HG03066 (cell line): ENCODE data around the gene FLT3.
"Not testable (repeated sequence)": the region's sequence is repeated elsewhere in the genome, so short reads cannot be mapped to it uniquely, and the experiment has no call there.

Experiments used
- ATAC-seq: cut with Tn5 transposase; IDR thresholded peaks from one replicate; pipeline ENCODE4 v1.9.1; 2021; ENCODE audit warnings: low read depth; ENCODE audit not compliant: unreplicated experiment

The FLT3 gene

DNA sequence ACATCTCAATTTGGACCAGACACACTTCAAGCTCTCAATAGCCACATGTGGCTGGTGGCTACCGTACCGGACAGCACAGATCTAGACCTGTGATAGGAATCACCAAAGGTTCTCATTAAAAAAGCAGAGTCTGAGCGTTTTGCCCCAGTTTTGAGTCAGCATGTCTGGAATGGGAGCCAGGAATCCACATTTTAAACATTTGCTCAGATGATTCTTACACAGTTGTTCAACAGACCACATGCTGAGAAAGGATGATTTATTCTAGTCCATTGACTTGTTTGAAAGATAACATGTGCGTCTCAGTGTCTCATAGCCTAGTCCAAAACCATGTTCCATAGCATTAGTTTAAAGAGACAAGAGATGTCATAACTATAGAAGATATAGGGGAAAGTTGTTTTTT is 53.4 kb downstream of the FLT3 start:
- no peak for ATAC-seq

DNA sequence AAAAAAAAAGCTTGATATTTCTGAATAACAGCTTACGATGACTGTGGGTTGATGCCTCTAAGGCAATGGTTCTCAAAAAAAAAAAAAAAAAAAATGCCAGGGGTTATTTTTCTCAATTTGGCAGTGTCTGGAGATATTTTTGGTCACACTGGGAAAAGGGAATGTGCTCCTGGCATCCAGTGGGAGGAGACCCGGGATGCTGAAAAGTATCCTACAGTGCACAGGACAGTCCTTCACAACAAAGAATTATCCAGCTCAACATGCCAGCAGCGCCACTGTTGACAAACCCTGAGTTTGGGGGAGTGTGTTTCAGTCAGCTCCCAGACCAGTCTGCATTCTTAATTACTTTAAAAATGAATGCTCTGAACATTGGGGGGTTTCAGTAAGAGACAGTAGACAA is 54.5 kb downstream of the FLT3 start:
- ATAC-seq = no peak

DNA sequence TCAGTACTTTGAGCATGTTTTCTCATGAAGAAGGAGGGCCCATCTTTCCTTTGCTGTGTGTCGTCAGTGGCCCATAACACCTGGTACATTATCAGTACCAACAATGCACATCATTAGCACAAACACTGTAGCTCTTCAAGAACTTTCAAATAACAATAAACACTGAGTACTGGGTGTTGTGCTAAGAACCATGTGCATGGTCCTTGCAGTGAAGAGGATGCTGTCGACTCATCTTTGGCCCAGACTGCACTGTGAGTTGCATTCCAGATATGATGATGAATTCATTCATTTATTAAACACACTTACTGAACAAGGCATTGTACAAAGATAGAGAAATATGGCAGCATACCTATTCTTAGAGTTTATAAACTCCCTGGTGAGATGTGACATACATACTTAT is 55.8 kb downstream of the FLT3 start:
- no peak for ATAC-seq

DNA sequence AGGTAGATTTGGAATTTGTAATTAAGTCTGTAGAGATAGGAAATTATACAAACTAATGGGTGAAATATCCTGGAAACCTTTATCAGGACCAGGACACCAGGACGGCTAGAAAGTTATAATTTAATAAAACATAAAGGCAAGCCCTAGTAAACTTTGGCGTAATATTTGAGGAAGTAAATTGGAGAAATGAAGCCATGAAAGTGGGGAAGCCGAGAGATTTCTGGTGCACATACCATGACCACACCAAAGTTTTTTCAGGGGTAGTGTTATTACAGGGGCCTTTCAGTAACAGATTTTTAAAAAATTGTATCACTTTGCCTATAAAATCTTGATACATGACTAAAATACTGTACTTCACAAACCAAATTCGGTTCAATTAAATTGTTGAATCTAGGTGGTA is 57.2 kb downstream of the FLT3 start:
- ATAC-seq = no peak

DNA sequence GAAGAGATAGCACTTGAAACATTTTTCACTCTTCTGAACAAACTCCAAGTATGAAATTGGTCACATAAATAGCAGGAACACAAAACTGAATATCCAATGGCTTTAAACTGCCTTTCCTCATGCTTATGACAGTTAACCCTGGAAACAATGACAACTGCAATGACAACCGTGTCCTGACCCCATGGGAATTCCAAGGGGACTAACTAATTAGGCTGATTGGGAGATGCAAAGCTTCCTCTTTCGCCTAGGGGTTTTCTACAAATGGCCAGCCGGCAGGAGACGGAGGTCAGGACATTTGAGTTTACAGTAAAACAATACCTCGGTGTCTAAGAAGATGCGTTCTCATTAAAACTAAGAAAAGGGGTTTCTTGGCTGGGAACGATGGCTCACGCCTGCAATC is 58.9 kb downstream of the FLT3 start:
- ATAC-seq = no peak

DNA sequence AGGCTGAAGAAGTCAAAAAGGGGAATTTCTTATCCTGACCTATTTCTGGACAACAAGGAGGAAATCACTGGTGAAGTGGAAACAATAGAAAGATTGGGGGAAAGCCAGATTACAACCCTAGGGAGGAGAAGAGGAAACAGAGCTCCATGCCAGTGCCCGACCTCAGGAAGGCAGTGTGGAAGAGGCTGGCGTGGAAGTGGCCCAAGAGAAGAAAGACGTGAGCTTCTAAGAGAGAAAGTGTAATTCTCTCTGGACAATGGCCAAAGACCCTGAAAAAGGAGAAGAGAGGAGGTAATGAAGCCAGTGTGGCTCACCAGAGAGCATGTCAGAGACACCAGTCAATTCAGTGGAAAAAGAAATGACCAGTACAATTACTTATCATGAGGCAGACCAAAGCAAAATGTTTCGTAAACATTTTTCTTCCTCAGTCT is 59.3 kb downstream of the FLT3 start:
- ATAC-seq = no peak

DNA sequence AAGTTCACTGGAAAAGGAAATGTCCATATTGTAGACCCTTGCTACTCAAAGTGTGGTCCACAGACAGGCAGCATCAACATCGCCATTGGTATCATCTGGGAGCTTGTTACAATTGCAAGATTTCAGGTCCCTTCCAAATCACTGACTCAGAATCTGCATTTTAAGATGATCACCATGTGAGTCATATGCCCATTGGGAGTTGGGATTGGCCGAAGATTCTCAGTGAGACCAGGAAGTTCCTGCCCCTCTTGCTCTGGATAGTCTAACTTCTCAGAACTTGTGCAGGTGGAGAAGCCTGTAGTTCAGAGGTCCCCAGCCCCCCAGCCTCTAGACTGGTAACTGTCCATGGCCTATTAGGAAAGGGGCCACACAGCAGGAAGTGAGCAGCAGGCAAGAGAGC is 63.0 kb downstream of the FLT3 start:
- ATAC-seq = no peak

DNA sequence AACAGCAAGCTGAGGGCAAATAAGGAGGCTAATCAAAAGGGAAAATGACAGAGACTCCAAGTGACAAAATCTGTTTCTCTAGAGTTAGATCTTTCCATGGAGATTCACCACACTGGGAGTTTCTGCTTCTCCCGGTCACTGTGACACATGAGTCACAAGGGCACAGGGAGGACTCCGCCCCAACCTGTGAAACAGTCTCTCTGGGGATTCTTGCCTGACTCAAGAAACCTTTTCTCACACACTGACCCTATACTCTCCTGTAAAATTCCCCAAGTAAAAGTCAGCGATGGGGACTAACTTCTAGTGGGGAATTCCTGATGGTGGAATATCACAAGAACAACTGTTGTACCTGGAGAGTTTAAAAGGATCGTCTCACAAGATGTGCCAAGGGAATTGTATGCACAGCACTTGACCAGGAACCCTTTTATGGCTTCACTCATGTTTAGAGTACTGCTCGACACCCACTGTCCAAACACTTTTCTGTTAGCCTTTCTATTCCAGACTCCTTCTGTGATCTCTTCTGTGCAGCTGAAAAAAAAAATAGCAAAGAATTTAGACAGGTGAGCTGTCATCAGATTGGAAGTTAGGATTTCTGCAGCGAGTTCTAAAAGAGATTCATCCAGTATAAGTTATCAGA is 65.1 kb downstream of the FLT3 start:
- no peak for ATAC-seq

DNA sequence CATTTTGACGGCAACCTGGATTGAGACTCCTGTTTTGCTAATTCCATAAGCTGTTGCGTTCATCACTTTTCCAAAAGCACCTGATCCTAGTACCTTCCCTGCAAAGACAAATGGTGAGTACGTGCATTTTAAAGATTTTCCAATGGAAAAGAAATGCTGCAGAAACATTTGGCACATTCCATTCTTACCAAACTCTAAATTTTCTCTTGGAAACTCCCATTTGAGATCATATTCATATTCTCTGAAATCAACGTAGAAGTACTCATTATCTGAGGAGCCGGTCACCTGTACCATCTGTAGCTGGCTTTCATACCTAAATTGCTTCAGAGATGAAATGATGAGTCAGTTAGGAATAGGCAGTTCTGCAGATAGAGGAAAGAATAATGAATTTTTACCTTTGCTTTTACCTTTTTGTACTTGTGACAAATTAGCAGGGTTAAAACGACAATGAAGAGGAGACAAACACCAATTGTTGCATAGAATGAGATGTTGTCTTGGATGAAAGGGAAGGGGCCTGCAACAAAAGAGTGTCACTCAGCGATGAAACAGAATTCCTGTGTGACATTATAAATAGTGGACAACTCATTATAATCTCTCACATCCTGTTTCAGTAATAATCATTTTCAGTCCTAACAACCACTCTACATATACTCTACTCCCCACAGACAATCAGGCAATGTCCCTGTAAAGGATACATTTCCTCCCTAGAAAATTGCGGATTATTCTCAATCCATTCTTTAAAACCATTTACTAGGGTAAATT is 66.3 kb downstream of the FLT3 start:
- ATAC-seq = no peak

DNA sequence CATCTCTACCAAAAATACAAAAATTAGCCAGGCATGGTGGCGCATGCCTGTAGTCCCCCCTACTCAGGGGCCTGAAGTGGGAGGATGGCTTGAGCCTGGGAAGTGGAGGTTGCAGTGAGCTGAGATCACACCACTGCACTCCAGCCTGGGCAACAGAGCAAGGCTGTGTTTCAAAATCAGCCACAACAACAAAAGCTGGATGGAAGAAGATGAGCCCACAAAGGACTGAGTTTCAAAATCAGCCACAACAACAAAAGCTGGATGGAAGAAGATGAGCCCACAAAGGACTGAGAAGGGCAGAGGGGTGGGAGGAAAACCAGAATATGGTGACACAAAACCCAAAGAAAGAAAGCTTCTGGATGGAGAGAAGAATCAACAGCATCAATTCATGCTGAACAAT is 67.9 kb downstream of the FLT3 start:
- not testable (repeated sequence) for ATAC-seq

DNA sequence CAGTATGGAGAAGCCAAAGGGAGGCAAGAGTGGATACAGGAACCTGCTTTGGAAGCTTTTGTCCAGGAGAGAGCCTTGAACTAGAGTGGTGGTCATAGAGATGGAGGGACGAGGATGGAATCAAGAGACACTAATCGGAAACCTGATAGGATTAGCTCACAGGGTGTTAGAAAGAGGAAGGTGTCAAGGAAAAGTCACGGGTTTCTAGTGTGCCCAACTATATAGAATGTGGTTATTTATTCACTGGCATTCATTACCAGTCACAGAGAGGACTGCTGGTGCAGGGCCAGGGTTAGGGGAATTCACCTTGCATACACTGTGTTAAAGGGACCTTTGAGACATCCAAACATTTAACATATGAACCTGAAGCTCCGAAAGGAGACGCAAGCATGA is 68.5 kb downstream of the FLT3 start:
- ATAC-seq = no peak

DNA sequence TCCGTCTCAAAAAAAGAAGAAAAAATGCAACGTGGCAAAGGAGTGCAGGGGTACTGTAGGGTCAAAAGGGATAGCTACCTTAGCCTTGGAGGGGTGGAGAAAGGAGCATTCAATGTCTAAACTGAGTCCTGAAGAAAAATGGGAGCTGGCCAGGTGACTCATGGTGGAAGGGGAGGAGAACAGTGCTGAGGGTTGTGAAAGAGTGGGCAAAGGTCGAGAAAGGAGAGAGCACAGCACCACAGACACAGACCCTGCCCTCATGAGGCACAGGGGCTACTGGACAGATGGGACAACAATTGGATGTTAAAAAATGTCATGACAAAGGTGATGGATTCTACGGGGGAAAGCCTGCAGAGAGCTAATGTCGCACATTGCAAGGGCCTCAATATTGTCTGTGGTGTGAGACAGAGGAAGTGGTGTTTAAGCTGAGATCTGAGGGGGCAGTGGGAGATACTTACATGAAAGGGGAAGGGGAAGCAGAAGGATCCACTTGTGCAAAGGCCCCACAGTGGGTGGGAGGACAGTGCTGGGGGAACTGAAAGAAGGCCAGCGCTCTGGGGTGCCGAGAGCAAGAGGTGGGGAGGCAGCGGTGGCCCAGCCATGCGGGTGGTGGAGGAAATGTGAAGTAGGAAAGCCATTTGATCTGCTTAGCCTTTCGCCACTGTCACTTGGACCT is 69.0 kb downstream of the FLT3 start:
- peak; percentile 55 for ATAC-seq

DNA sequence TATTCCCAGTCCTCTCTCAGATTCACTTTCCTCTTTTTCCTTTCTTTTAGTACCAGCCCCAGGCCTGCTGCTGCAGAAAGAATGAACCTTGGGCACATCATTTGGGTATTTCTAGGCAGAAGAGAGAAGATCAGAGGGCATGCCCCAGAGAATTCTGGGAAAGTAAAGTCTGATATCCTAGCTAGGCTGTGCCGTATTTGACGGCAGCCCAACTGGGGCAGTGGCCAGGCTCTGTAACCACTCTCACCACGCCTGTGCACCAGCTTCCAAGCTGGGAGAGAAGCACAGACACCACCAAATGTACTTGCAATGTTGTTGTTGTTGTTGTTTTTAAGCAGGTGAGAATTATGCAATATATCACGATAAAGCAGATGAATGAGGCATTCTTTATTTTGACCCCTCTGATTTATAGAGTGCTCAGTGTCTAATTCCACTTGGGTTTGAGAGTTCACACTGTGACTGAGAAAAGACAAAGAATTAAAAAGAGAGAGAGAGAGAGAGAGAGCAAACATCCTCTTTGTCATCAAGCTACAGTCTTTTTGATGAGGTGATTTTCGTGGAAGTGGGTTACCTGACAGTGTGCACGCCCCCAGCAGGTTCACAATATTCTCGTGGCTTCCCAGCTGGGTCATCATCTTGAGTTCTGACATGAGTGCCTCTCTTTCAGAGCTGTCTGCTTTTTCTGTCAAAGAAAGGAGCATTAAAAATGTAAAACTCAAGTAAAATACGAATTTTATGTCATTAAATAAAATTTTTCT is 72.6 kb downstream of the FLT3 start:
- ATAC-seq = no peak

DNA sequence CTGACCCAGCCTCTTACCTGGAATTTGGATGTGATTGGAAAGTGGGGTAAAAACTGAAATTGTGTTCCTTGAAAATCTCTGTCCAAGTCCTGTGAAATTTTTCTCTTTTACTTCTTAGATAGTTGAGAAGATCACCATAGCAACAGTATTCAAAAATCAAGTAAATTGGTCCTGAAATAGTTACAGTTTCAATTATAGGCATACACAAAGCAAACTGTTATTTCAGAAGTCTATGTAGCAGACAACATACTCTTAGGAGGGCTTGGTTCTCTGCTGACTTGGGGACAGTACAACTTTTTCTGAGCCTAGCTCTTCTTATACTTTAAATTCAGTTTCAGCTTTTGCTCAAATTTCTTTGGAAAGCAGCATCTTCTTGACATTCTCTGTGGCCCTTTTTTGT is 73.3 kb downstream of the FLT3 start:
- ATAC-seq = no peak

DNA sequence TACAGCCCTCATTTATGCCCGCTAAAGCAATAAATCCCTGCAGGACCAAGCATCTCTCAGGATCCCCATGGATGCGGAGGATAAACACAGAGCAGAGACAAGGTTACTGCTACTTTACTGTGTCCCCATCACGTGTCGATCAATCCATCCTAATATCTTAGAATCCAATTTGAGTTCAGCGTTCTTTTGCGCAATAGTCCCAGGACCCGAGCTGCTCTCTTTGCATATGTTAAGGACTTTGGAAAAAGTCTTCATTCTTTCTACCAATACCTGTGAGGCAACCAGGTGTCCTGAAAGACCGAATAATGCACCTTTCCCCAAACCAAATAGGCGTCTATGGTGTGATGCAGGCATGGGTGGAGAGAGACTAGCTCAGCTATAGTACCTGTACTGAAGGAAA is 73.9 kb downstream of the FLT3 start:
- ATAC-seq = no peak

DNA sequence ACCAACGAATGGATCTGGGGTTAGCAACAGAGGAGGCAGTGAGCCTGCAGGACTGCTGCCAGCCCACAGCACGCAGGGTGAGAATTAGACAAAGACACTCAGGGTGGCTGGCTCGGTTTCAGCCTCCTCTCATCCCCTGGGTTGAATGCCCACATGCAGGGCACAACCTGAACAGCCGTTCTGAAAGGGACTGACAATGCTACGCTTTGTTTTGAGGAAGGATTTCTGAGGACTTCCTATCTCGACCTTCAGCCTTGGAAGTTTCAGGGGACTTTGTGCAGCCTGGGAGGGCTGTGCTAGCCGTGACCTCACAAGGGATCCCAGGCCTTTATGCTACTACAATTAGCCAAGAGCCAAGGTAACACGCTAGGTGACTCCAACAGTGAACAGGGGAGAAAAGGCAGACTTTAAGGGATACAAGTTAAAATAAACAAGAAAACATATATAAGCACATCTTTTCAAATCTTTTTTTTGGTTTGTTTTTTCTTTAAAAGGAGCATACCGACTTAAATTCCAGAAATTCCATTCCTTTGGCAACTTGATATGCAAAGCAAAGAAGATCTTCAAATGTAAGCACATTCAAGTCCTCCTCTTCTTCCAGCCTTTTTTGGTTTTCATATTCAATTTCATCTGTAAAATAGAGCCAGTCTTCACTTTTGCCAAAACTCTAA is 77.4 kb downstream of the FLT3 start:
- ATAC-seq = no peak

DNA sequence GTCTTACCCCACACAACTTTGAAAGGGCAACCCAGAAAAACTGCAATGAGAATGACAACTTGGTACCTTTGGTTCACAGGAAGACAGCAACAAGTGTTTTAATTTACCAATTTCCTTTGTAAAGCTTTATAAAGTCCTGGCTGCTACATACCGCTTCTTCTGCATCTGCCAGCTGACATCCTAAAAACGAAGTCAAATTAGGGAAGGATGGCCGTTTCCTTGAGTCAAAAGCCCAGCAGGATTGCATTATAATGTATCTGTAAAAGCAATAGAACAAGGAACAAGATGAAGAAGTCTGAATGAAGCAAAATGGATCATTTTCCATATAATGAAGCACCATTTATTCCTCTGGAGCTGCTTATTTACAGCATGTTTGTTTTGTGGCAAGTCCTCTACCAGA is 86.1 kb downstream of the FLT3 start:
- ATAC-seq = no peak

DNA sequence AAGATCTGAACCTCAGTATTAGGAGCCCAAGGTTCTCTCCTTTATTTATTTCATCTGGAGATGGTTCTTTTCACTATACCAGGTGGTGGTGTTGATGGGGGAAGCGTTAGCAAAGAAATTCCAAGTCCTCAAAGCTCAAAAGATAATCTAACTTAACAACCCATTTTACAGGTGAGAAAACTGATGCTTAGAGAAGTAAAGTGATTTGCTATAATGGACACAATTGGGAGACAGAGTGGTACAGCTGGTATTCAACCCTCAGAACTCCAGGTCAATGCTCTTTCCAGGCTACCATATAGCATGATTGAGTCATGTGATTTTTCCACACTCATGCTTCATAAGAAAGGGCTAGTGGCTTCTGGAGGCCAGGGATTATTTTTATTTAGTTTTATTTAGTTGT is 86.9 kb downstream of the FLT3 start:
- no peak for ATAC-seq

DNA sequence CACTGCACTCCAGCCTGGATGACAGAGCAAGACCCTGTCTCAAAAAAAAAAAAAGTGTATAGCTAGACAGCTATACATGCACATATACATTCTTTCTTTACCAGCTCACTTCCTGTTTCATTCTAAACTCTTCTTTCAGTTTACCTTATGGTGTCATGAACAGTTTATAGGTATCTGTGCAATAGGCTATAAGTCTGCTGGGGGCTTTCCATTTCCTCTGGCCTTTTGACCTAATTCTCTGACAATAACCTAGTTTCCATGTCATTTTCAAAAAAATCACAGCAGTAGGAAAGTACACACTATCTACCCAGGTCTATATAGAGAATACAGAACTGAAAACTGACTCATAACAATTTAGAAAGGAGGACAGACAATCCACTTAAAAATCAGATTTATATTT is 87.5 kb downstream of the FLT3 start:
- peak; percentile 92 for ATAC-seq

DNA sequence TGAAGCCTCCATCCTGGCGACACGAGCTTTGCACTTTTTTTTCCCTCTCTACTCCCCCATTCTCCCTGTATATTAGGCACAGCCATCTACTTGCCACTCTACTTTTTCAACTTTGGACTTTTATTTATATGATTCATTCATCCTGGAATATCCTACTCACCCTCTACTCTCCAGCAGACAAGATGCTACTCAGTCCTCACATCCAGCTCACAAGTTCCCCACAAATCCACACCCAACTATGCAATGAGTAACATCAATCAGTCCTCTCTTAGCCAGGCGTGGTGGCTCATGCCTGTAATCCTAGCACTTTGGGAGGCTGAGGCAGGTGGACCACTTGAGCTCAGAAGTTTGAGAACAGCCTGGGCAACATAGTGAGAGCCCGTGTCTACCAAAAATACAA is 88.0 kb downstream of the FLT3 start:
- ATAC-seq = no peak

DNA sequence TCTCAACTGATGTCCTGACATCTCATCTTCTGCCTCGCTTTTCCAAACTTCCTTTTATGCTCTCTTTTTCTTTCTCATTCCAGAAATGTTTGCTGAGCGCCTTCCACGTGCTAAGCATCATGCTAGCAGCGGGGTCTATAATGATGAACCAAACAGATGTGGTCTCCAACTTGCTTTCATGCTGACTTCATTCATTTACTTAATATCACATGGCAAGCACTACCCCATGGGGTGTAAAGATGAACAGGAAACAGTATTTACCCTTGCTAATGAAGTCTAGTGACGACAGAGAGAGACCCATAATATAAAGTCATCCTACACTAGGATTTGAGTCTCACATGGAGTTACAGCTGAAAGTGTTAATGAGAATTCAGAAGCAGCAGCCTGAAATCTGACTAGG is 90.3 kb downstream of the FLT3 start:
- no peak for ATAC-seq
